Measurements from ENCODE around the gene TTLL11. TPM values are rescaled to one million over a fixed set of nuclear protein-coding genes. Genes with fewer than 3 reads are reported as not detected.

TTLL11 gene
- total RNA-seq, 1 experiment from 2014 or later, result 1.5 TPM

GRCh38 chr9:122087406-122088200, 5.5 kb downstream of the TTLL11 start:
- no peak overlapping the region for H3K14ac ChIP-seq (ENCODE audit: insufficient read depth, low read length)
- TF ChIP-seq, protein P1, sequence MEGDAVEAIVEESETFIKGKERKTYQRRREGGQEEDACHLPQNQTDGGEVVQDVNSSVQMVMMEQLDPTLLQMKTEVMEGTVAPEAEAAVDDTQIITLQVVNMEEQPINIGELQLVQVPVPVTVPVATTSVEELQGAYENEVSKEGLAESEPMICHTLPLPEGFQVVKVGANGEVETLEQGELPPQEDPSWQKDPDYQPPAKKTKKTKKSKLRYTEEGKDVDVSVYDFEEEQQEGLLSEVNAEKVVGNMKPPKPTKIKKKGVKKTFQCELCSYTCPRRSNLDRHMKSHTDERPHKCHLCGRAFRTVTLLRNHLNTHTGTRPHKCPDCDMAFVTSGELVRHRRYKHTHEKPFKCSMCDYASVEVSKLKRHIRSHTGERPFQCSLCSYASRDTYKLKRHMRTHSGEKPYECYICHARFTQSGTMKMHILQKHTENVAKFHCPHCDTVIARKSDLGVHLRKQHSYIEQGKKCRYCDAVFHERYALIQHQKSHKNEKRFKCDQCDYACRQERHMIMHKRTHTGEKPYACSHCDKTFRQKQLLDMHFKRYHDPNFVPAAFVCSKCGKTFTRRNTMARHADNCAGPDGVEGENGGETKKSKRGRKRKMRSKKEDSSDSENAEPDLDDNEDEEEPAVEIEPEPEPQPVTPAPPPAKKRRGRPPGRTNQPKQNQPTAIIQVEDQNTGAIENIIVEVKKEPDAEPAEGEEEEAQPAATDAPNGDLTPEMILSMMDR (conservative IDR thresholded peaks at IDR 0.05), result no peak
- no peak overlapping the region for H3K18ac ChIP-seq (ENCODE audit: insufficient read length, low read depth, low read length)
- H4K20me1 ChIP-seq (ENCODE audit: control insufficient read depth, insufficient read depth, insufficient read length), result no peaks in the 10 kb centered on the region
- no peaks in the 10 kb centered on the region for H3K36me3 Mint-ChIP-seq (ENCODE audit: insufficient read depth in 1 of 3, low read depth in 3 of 3)
- no peaks in the 10 kb centered on the region for H3K79me1 ChIP-seq (ENCODE audit: insufficient read depth, low read depth, low read length, poor library complexity, severe bottlenecking)
- no peak overlapping the region for H3T11ph ChIP-seq (ENCODE audit: low read length)
- H3K56ac ChIP-seq (ENCODE audit: insufficient read length, low read depth, low read length), result no peak overlapping the region
- H3K9ac ChIP-seq (ENCODE audit: extremely low read depth, insufficient read length, low read length), result no peak overlapping the region
- H3K27ac ChIP-seq (ENCODE audit: insufficient read length, low read depth, low read length), result no peak overlapping the region
- no peaks in the 10 kb centered on the region; the same call in 1 of the 2 replicates for H3K27me3 ChIP-seq (ENCODE audit: insufficient read depth, low read length)
- no peak overlapping the region for H2BK5ac ChIP-seq (ENCODE audit: insufficient read length, low read length)
- H4K91ac ChIP-seq (ENCODE audit: insufficient read length, low read depth, low read length), result no peak overlapping the region
- WGBS (ENCODE audit: extremely low coverage, insufficient read length, low lambda C conversion rate), result no CpG with 5 or more reads among the region's 8 CpGs
- peaks cover 4% of the 10 kb centered on the region in 2 experiments for H3K4me1 Mint-ChIP-seq
- H4K8ac ChIP-seq (replicated peaks; ENCODE audit: insufficient read length, low read depth, low read length), result no peak overlapping the region
- H3K4me2 ChIP-seq (ENCODE audit: insufficient read depth, insufficient read length, low read length), result no peak overlapping the region
- no peaks in the 10 kb centered on the region for H3K9me3 Mint-ChIP-seq
- H3K23ac ChIP-seq (ENCODE audit: insufficient read length, low read depth, low read length), result no peak overlapping the region
- peaks cover 4% of the 10 kb centered on the region for H3K23me2 ChIP-seq (ENCODE audit: insufficient read length, low read depth, low read length, poor library complexity, severe bottlenecking)
- no peaks in the 10 kb centered on the region for H3K79me2 ChIP-seq (ENCODE audit: insufficient read depth, low read length)
- H4K5ac ChIP-seq (ENCODE audit: insufficient read length, low read depth, low read length), result no peak overlapping the region
- no peak overlapping the region for H2BK20ac ChIP-seq (ENCODE audit: low read depth, low read length, poor library complexity, severe bottlenecking)
- no peaks in the 10 kb centered on the region for H3K9me3 ChIP-seq (ENCODE audit: control insufficient read depth, low read depth, low read length)
- H2BK120ac ChIP-seq (ENCODE audit: low read depth, low read length, poor library complexity, severe bottlenecking), result no peak overlapping the region
- no peaks in the 10 kb centered on the region for H3K4me1 ChIP-seq (ENCODE audit: insufficient read depth, low read length)
- H3K4ac ChIP-seq (ENCODE audit: low read depth, low read length), result no peak overlapping the region
- H3K4me3 Mint-ChIP-seq, result no peak overlapping the region
- DNase-seq, result no peak
- no peak overlapping the region for H3K27ac Mint-ChIP-seq
- no peak overlapping the region for H2AK5ac ChIP-seq (ENCODE audit: insufficient read length, low read length)
- H3K27me3 Mint-ChIP-seq (ENCODE audit: low read depth), result peaks cover 24% of the 10 kb centered on the region
- H2BK12ac ChIP-seq (ENCODE audit: insufficient read length, low read depth, low read length), result no peak overlapping the region
- no peak overlapping the region for H2AFZ ChIP-seq (ENCODE audit: low read length)
- H2BK15ac ChIP-seq (ENCODE audit: low read depth, low read length), result no peak overlapping the region

Data from H9 (cell line).